ENCODE data around the gene SYNE3.

- no peak for TF ChIP-seq CTCF (IDR thresholded peaks at IDR 0.05; ENCODE audit: poor library complexity)
- TF ChIP-seq EZH2 (IDR thresholded peaks at IDR 0.05; ENCODE audit: borderline replicate concordance), result no peak
- no peak for TF ChIP-seq EZH2phosphoT487 (IDR thresholded peaks at IDR 0.05; ENCODE audit: low read depth, severe bottlenecking, unreplicated experiment)
Observed at GRCh38 chr14:95531473-95531872, 15.0 kb upstream of the SYNE3 start.

Measured in hepatocyte (in vitro differentiated cells).